ENCODE data around the gene PCDHB12. TPM values are rescaled to one million over a fixed set of nuclear protein-coding genes. Genes with fewer than 3 reads are reported as not detected.

PCDHB12 gene
- total RNA-seq, 4 donors from 2014 or later: 0.67 to 5.1 (median 3.4) TPM

Other genes with a start within 250 kb of the PCDHB12 start
- 10 to 100 TPM in 3 of 4 donors, 1 to 10 TPM in 1; 1.6 to 25.9 (median 13.9) TPM for gene PCDHAC2, start 242.2 kb upstream of the PCDHB12 start, total RNA-seq
- gene PCDHB1, start 157.3 kb upstream of the PCDHB12 start, total RNA-seq: under 1 TPM in 2 of 4 donors, not detected in 2; 0.05 to 0.13 TPM
- gene PCDHB2, start 114.1 kb upstream of the PCDHB12 start, total RNA-seq: 1 to 10 TPM; 1.4 to 3.0 (median 1.9) TPM
- 1 to 10 TPM in 3 of 4 donors, under 1 TPM in 1; 0.78 to 2.3 (median 2.0) TPM for gene PCDHB3, start 108.2 kb upstream of the PCDHB12 start, total RNA-seq
- 1 to 10 TPM; 2.8 to 5.6 (median 4.8) TPM for gene PCDHB4, start 86.9 kb upstream of the PCDHB12 start, total RNA-seq
- gene PCDHB5, start 73.5 kb upstream of the PCDHB12 start, total RNA-seq: 1 to 10 TPM; 3.2 to 8.6 (median 5.8) TPM
- gene PCDHB6, start 58.7 kb upstream of the PCDHB12 start, total RNA-seq: 1 to 10 TPM; 1.0 to 2.0 (median 1.5) TPM
- gene PCDHB7, start 36.1 kb upstream of the PCDHB12 start, total RNA-seq: 1 to 10 TPM; 1.7 to 3.0 (median 2.4) TPM
- gene PCDHB8, start 30.9 kb upstream of the PCDHB12 start, total RNA-seq: 1 to 10 TPM in 3 of 4 donors, under 1 TPM in 1; 0.27 to 1.5 (median 1.2) TPM
- 1 to 10 TPM; 4.4 to 5.2 (median 4.8) TPM for gene PCDHB16, start 26.3 kb upstream of the PCDHB12 start, total RNA-seq
- gene PCDHB9, start 21.6 kb upstream of the PCDHB12 start, total RNA-seq: 10 to 100 TPM in 1 of 4 donors, 1 to 10 TPM in 3; 1.9 to 10.9 (median 3.0) TPM
- gene PCDHB10, start 16.4 kb upstream of the PCDHB12 start, total RNA-seq: 1 to 10 TPM; 3.0 to 6.4 (median 4.1) TPM
- gene PCDHB11, start 9.1 kb upstream of the PCDHB12 start, total RNA-seq: 1 to 10 TPM in 3 of 4 donors, under 1 TPM in 1; 0.99 to 5.4 (median 3.0) TPM
- gene PCDHB13, start 5.2 kb downstream of the PCDHB12 start, total RNA-seq: 10 to 100 TPM in 1 of 4 donors, 1 to 10 TPM in 3; 2.7 to 11.7 (median 6.1) TPM
- gene PCDHB14, start 14.6 kb downstream of the PCDHB12 start, total RNA-seq: 10 to 100 TPM in 1 of 4 donors, 1 to 10 TPM in 3; 5.4 to 12.8 (median 7.8) TPM
- gene PCDHB15, start 36.7 kb downstream of the PCDHB12 start, total RNA-seq: 1 to 10 TPM; 3.2 to 6.6 (median 4.1) TPM
- gene SLC25A2, start 95.3 kb downstream of the PCDHB12 start, total RNA-seq: 1 to 10 TPM in 2 of 4 donors, not detected in 2; 1.2 to 3.1 TPM
- 10 to 100 TPM; 58.7 to 75.9 (median 61.4) TPM for gene TAF7, start 112.1 kb downstream of the PCDHB12 start, total RNA-seq
- gene PCDHGA1, start 121.8 kb downstream of the PCDHB12 start, total RNA-seq: 1 to 10 TPM in 2 of 4 donors, under 1 TPM in 2; 0.67 to 1.3 (median 1.1) TPM
- gene PCDHGA2, start 130.0 kb downstream of the PCDHB12 start, total RNA-seq: 1 to 10 TPM; 3.2 to 5.6 (median 4.4) TPM
- gene PCDHGA3, start 135.1 kb downstream of the PCDHB12 start, total RNA-seq: 1 to 10 TPM; 1.3 to 5.7 (median 2.8) TPM
- 1 to 10 TPM; 2.0 to 9.5 (median 4.2) TPM for gene PCDHGB1, start 141.4 kb downstream of the PCDHB12 start, total RNA-seq
- gene PCDHGA4, start 146.3 kb downstream of the PCDHB12 start, total RNA-seq: 10 to 100 TPM in 1 of 4 donors, 1 to 10 TPM in 3; 2.4 to 12.0 (median 6.3) TPM
- gene PCDHGB2, start 151.3 kb downstream of the PCDHB12 start, total RNA-seq: 10 to 100 TPM in 1 of 4 donors, 1 to 10 TPM in 3; 2.7 to 15.6 (median 4.1) TPM
- 10 to 100 TPM in 1 of 4 donors, 1 to 10 TPM in 3; 2.6 to 12.5 (median 4.8) TPM for gene PCDHGA5, start 155.4 kb downstream of the PCDHB12 start, total RNA-seq
- 1 to 10 TPM; 1.5 to 10.0 (median 4.7) TPM for gene PCDHGB3, start 161.5 kb downstream of the PCDHB12 start, total RNA-seq
- gene PCDHGA6, start 165.2 kb downstream of the PCDHB12 start, total RNA-seq: 10 to 100 TPM in 1 of 4 donors, 1 to 10 TPM in 3; 2.0 to 11.1 (median 5.7) TPM
- 10 to 100 TPM in 1 of 4 donors, 1 to 10 TPM in 3; 2.7 to 14.3 (median 7.6) TPM for gene PCDHGA7, start 174.0 kb downstream of the PCDHB12 start, total RNA-seq
- 10 to 100 TPM in 1 of 4 donors, 1 to 10 TPM in 3; 3.1 to 14.8 (median 6.0) TPM for gene PCDHGB4, start 179.0 kb downstream of the PCDHB12 start, total RNA-seq
- gene PCDHGA8, start 183.9 kb downstream of the PCDHB12 start, total RNA-seq: 1 to 10 TPM; 3.0 to 6.8 (median 3.6) TPM
- 10 to 100 TPM in 2 of 4 donors, 1 to 10 TPM in 2; 4.0 to 12.9 (median 9.8) TPM for gene PCDHGB5, start 189.2 kb downstream of the PCDHB12 start, total RNA-seq
- gene PCDHGA9, start 194.1 kb downstream of the PCDHB12 start, total RNA-seq: 1 to 10 TPM; 3.3 to 8.6 (median 5.9) TPM
- 10 to 100 TPM in 1 of 4 donors, 1 to 10 TPM in 3; 5.7 to 11.7 (median 6.5) TPM for gene PCDHGB6, start 199.3 kb downstream of the PCDHB12 start, total RNA-seq
- gene PCDHGA10, start 204.3 kb downstream of the PCDHB12 start, total RNA-seq: 1 to 10 TPM; 2.9 to 8.2 (median 4.7) TPM
- 10 to 100 TPM; 12.3 to 19.3 (median 15.3) TPM for gene PCDHGB7, start 209.0 kb downstream of the PCDHB12 start, total RNA-seq
- gene PCDHGA11, start 212.3 kb downstream of the PCDHB12 start, total RNA-seq: 10 to 100 TPM in 1 of 4 donors, 1 to 10 TPM in 3; 1.9 to 12.3 (median 3.9) TPM
- 10 to 100 TPM in 1 of 4 donors, 1 to 10 TPM in 3; 5.3 to 15.4 (median 9.8) TPM for gene PCDHGA12, start 221.8 kb downstream of the PCDHB12 start, total RNA-seq

Measured in gastroesophageal sphincter (tissue), 4 donors.